ENCODE results near the gene FGF14. TPM values are rescaled to one million over a fixed set of nuclear protein-coding genes. Genes with fewer than 3 reads are reported as not detected.

FGF14 gene
- total RNA-seq, 4 donors from 2014 or later = under 0.01 to 2.4 (median 0.99) TPM

- no peak for DNase-seq
- H3K36me3 ChIP-seq = no peaks in the 10 kb centered on the region
- no peaks in the 10 kb centered on the region for H3K27me3 ChIP-seq
- no peaks in the 10 kb centered on the region for H3K9me3 ChIP-seq
- no peak overlapping the region for H3K27ac ChIP-seq
- intact Hi-C loops (cut with DNase I; ENCODE audit: low total_unique reads) (no loop called here), in situ Hi-C loops (cut with MboI; ENCODE audit: low pct_ligation_motif_present in 1 of 4, low pct_unique_long_range_greater_than_20kb in 1 of 4, low sequenced_read_pairs in 3 of 4) (no loop called here)
- H3K4me1 ChIP-seq = no peaks in the 10 kb centered on the region
- no peak overlapping the region for H3K4me3 ChIP-seq
- TF ChIP-seq POLR2AphosphoS5 (IDR thresholded peaks at IDR 0.05) = no peak
Measured at GRCh38 chr13:101967781-101968180, 434.1 kb downstream of the FGF14 start.

- TF ChIP-seq POLR2A (IDR thresholded peaks at IDR 0.05) = no peak
- no peak for TF ChIP-seq CTCF (IDR thresholded peaks at IDR 0.05)
- TF ChIP-seq EP300 (IDR thresholded peaks at IDR 0.05; ENCODE audit: low read depth) = no peak
- no peak for TF ChIP-seq POLR2AphosphoS5 (IDR thresholded peaks at IDR 0.05)
- Histone ChIP-seq H3K4me3 (no peak overlapping the region), H3K27ac (no peak overlapping the region), H3K27me3 (no peaks in the 10 kb centered on the region), H3K36me3 (no peaks in the 10 kb centered on the region), H3K9me3 (no peaks in the 10 kb centered on the region), H3K4me1 (no peaks in the 10 kb centered on the region)
- in situ Hi-C loops (cut with MboI; ENCODE audit: low pct_ligation_motif_present in 1 of 4, low pct_unique_long_range_greater_than_20kb in 1 of 4, low sequenced_read_pairs in 3 of 4) = no loop called here
- DNase-seq = no peak
- intact Hi-C loops (cut with DNase I; ENCODE audit: low total_unique reads) = no loop called here
Measured at GRCh38 chr13:101967216-101967615, 434.6 kb downstream of the FGF14 start.

- H3K4me1 ChIP-seq = no peaks in the 10 kb centered on the region
- WGBS, 2 donors (ENCODE audit: low coverage in 1 of 2) = 60 to 79% methylated on average over 5 of the region's 5 CpGs
- H3K27ac ChIP-seq = no peak overlapping the region
- DNase-seq = no peak
- in situ Hi-C loops (cut with MboI; ENCODE audit: low pct_ligation_motif_present in 1 of 4, low pct_unique_long_range_greater_than_20kb in 1 of 4, low sequenced_read_pairs in 3 of 4) (no loop called here), intact Hi-C loops (cut with DNase I; ENCODE audit: low total_unique reads) (no loop called here)
- H3K9me3 ChIP-seq = no peaks in the 10 kb centered on the region
- no peaks in the 10 kb centered on the region for H3K36me3 ChIP-seq
- no peaks in the 10 kb centered on the region for H3K27me3 ChIP-seq
- no peak for TF ChIP-seq POLR2AphosphoS5 (IDR thresholded peaks at IDR 0.05)
- TF ChIP-seq POLR2A (IDR thresholded peaks at IDR 0.05) = no peak
- no peak for TF ChIP-seq EP300 (IDR thresholded peaks at IDR 0.05; ENCODE audit: low read depth)
- no peak for TF ChIP-seq CTCF (IDR thresholded peaks at IDR 0.05)
- H3K4me3 ChIP-seq = no peak overlapping the region
Measured at GRCh38 chr13:101965096-101965495, 436.8 kb downstream of the FGF14 start.

- H3K27me3 ChIP-seq = no peaks in the 10 kb centered on the region
- intact Hi-C loops (cut with DNase I; ENCODE audit: low total_unique reads) (no loop called here), in situ Hi-C loops (cut with MboI; ENCODE audit: low pct_ligation_motif_present in 1 of 4, low pct_unique_long_range_greater_than_20kb in 1 of 4, low sequenced_read_pairs in 3 of 4) (no loop called here)
- 50 to 75% methylated on average over 2 to 5 of the region's 5 CpGs for WGBS, 2 donors (ENCODE audit: low coverage in 1 of 2)
- H3K27ac ChIP-seq = no peak overlapping the region
- no peaks in the 10 kb centered on the region for H3K9me3 ChIP-seq
- no peak for DNase-seq
- H3K4me1 ChIP-seq = no peaks in the 10 kb centered on the region
- H3K36me3 ChIP-seq = no peaks in the 10 kb centered on the region
- TF ChIP-seq POLR2A (IDR thresholded peaks at IDR 0.05) (no peak), POLR2AphosphoS5 (IDR thresholded peaks at IDR 0.05) (no peak), CTCF (IDR thresholded peaks at IDR 0.05) (no peak), EP300 (IDR thresholded peaks at IDR 0.05; ENCODE audit: low read depth) (no peak)
- no peak overlapping the region for H3K4me3 ChIP-seq
Measured at GRCh38 chr13:101959016-101959415, 442.8 kb downstream of the FGF14 start.

- Histone ChIP-seq H3K27me3 (no peaks in the 10 kb centered on the region), H3K9me3 (no peaks in the 10 kb centered on the region), H3K36me3 (no peaks in the 10 kb centered on the region), H3K4me3 (no peak overlapping the region), H3K27ac (no peak overlapping the region), H3K4me1 (no peaks in the 10 kb centered on the region)
- WGBS, 2 donors (ENCODE audit: low coverage in 1 of 2) = 20 to 58% methylated on average over 2 to 3 of the region's 3 CpGs
- in situ Hi-C loops (cut with MboI; ENCODE audit: low pct_ligation_motif_present in 1 of 4, low pct_unique_long_range_greater_than_20kb in 1 of 4, low sequenced_read_pairs in 3 of 4) = no loop called here
- intact Hi-C loops (cut with DNase I; ENCODE audit: low total_unique reads) = no loop called here
- TF ChIP-seq EP300 (IDR thresholded peaks at IDR 0.05; ENCODE audit: low read depth) = no peak
- TF ChIP-seq POLR2A (IDR thresholded peaks at IDR 0.05) = no peak
- TF ChIP-seq CTCF (IDR thresholded peaks at IDR 0.05) = no peak
- no peak for TF ChIP-seq POLR2AphosphoS5 (IDR thresholded peaks at IDR 0.05)
- no peak for DNase-seq
Measured at GRCh38 chr13:101955764-101956163, 446.1 kb downstream of the FGF14 start.
